GM12878 (cell line): Measurements from ENCODE around the gene DPF3. TPM values are rescaled to one million over a fixed set of nuclear protein-coding genes. Genes with fewer than 3 reads are reported as not detected.

Experiments used
- HSF1 ChIP-seq: fragments of 150-350 bp; IDR thresholded peaks from 2 replicates; pipeline ENCODE4 v1.6.1; 2014; ENCODE audit warnings: mild to moderate bottlenecking, low read depth, low read length
- IKZF2 ChIP-seq, 2 experiments: fragments of 450-650 bp; IDR thresholded peaks; 2 replicates each; pipeline ENCODE4 v1.6.1; 2017; ENCODE audit warnings: mild to moderate bottlenecking in 2 of 2, moderate library complexity in 2 of 2
- JUNB ChIP-seq: IDR thresholded peaks from 2 replicates; pipeline ENCODE4 v1.6.1; 2016; ENCODE audit warnings: antibody characterized with exemption, mild to moderate bottlenecking
- KLF5 ChIP-seq: fragments of 450-650 bp; IDR thresholded peaks from 2 replicates; pipeline ENCODE4 v1.6.1; 2014; ENCODE audit warnings: mild to moderate bottlenecking; ENCODE audit not compliant: partially characterized antibody
- MXI1 ChIP-seq: fragments of 150-350 bp; IDR thresholded peaks from 2 replicates; pipeline ENCODE4 v1.6.1; 2011; ENCODE audit warnings: low read depth, mild to moderate bottlenecking, inconsistent platforms, low read length, improper control_type of control experiment
- MYB ChIP-seq: fragments of 150-350 bp; IDR thresholded peaks from 2 replicates; pipeline ENCODE4 v1.6.1; 2014; ENCODE audit warnings: mild to moderate bottlenecking, low read depth, low read length, borderline replicate concordance
- NBN ChIP-seq: fragments of 450-650 bp; IDR thresholded peaks from 2 replicates; pipeline ENCODE4 v1.6.1; 2016
- NFIC ChIP-seq: IDR thresholded peaks from 2 replicates; pipeline ENCODE4 v1.6.1; 2012; ENCODE audit warnings: low read depth, mild to moderate bottlenecking, inconsistent platforms, low read length, moderate library complexity
- NR2C1 ChIP-seq: fragments of 450-650 bp; IDR thresholded peaks from 2 replicates; pipeline ENCODE4 v1.6.1; 2017; ENCODE audit warnings: antibody characterized with exemption, mild to moderate bottlenecking, moderate library complexity
- PBX3 ChIP-seq: IDR thresholded peaks from 2 replicates; pipeline ENCODE4 v1.6.1; 2011; ENCODE audit warnings: mild to moderate bottlenecking, low read depth, low read length, moderate library complexity; ENCODE audit not compliant: insufficient replicate concordance
- POLR2AphosphoS5 ChIP-seq: IDR thresholded peaks from 2 replicates; pipeline ENCODE4 v1.6.1; 2011; ENCODE audit warnings: mild to moderate bottlenecking, low read length, inconsistent platforms
- RAD21 ChIP-seq: IDR thresholded peaks from 2 replicates; pipeline ENCODE4 v1.6.1; 2011; ENCODE audit warnings: mild to moderate bottlenecking, low read depth, low read length, moderate library complexity; ENCODE audit not compliant: insufficient read depth
- RUNX3 ChIP-seq: IDR thresholded peaks from 2 replicates; pipeline ENCODE4 v1.6.1; 2012; ENCODE audit warnings: low read length, inconsistent platforms
- SMAD1 ChIP-seq: fragments of 450-650 bp; IDR thresholded peaks from 2 replicates; pipeline ENCODE4 v1.6.1; 2018; ENCODE audit warnings: mild to moderate bottlenecking, low read depth; ENCODE audit not compliant: partially characterized antibody
- SP1 ChIP-seq: IDR thresholded peaks from one replicate; pipeline ENCODE4 v1.6.1; 2011; ENCODE audit warnings: low read depth, low read length
- SUPT20H ChIP-seq: IDR thresholded peaks from 2 replicates; pipeline ENCODE4 v1.6.1; 2011; ENCODE audit warnings: low read depth, mild to moderate bottlenecking, low read length, moderate library complexity, borderline replicate concordance; ENCODE audit not compliant: control insufficient read depth
- TCF7 ChIP-seq: IDR thresholded peaks from 2 replicates; pipeline ENCODE4 v1.6.1; 2014; ENCODE audit warnings: antibody characterized with exemption, borderline replicate concordance
- WRNIP1 ChIP-seq: IDR thresholded peaks from 2 replicates; pipeline ENCODE4 v1.6.1; 2011; ENCODE audit warnings: low read depth, low read length, improper control_type of control experiment, borderline replicate concordance
- ZBTB4 ChIP-seq: fragments of 450-650 bp; formaldehyde crosslinking; IDR thresholded peaks from 2 replicates; pipeline ENCODE4 v1.4.0; 2022; ENCODE audit warnings: mild to moderate bottlenecking, moderate library complexity
- ZBTB40 ChIP-seq: fragments of 450-650 bp; IDR thresholded peaks from 2 replicates; pipeline ENCODE4 v1.6.1; 2016; ENCODE audit warnings: mild to moderate bottlenecking, moderate library complexity, borderline replicate concordance
- polyA plus RNA-seq, 11 experiments: library from polyadenylated mRNA; depleted of rRNA in 4 of 11; unstranded in 6 of 11; stranded (reverse) in 5 of 11; fragments of >200 nt; fragmentation: Nextera tagmentation in 4 of 11; fragmentation: Illumina TruSeq in 1 of 11; extraction: Ambion mirVana in 4 of 11; extraction: Trizol in 1 of 11; gene quantifications; 1 replicate in 1 of 11; 2 replicates in 10 of 11; pipeline versions ENCODE4 v1.2.1 to v1.2.3, GENCODE V29; 2011 to 2016; ENCODE audit warnings: inconsistent platforms in 2 of 11, missing spikeins in 2 of 11, low read depth in 1 of 11
- total RNA-seq, 4 experiments: library from RNA; depleted of rRNA in 3 of 4; stranded (reverse); fragments of >200 nt in 3 of 4; fragmentation: Illumina TruSeq in 1 of 4; extraction: Trizol in 1 of 4; gene quantifications; 2 replicates each; pipeline versions ENCODE4 v1.2.1 to v1.2.3, GENCODE V29; 2013 to 2021

The DPF3 gene
- total and polyA plus RNA-seq, 10 of the 15 experiments (the other 5 are each of a cell fraction or from before 2014, with no cell fraction given): 0.69 to 8.0 (median 2.2) TPM

GRCh38 chr14:72893636-72894322 is at the start of gene DPF3 (continued):
- TF ChIP-seq ZBTB4 (CRISPR knock-in tag) (no peak), NFIC (no peak), TCF7 (no peak), SUPT20H (no peak), PBX3 (peak; percentile 4), RAD21 (0 out of 2 replicates have a peak, but pooled peaks have one; percentile 3), IKZF2 (IDR thresholded peaks at IDR 0.05) (no peak), POLR2AphosphoS5 (no peak; the same call in 1 of the 2 replicates), SMAD1 (no peak), HSF1 (no peak), WRNIP1 (no peak), ZBTB40 (no peak), JUNB (no peak), NBN (no peak), MXI1 (peak; percentile 30; the same call in 1 of the 2 replicates), RUNX3 (no peak), MYB (no peak), KLF5 (no peak), NR2C1 (0 out of 2 replicates have a peak, but pooled peaks have one; percentile 18), SP1 (peak; percentile 84)
